IPS DF 4.7 (cell line): ENCODE results near the gene PLS3.
"Not testable (repeated sequence)": the region's sequence is repeated elsewhere in the genome, so short reads cannot be mapped to it uniquely, and the experiment has no call there.

ENCODE experiments used
- DNase-seq: peaks from one replicate; pipeline ENCODE4 v3.0.0-alpha.2; 2013; ENCODE audit warnings: low spot score; ENCODE audit errors: extremely low read depth

Gene PLS3

GRCh38 chrX:115560978-115561604 lies at the start of gene PLS3:
TSS of gene PLS3 (plus strand) at chrX:115561174. CDS start at chrX:115610251, 49,077 bp downstream.
- no peak for DNase-seq

- no peak for DNase-seq
Measured at GRCh38 chrX:115518113-115518512, 42.9 kb upstream of the PLS3 start.

DNA sequence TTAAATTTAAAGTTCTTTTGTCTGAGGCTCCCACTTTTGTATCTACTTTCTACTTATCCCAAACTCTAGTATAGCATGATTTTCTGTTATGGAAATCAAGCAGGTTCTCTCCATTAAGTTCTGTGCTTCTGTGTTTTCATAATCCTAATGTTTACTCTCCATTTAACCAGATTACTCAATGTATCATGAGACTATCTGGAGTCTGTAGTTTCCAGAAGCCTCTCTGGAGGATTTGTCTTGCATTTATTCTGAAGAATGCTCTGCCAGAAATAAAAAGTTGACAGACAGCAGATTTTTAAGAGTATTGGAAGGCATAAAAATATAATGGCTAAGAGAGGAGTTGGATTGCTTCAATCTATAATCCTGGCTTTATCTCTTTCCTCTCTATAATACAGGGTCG lies 39.2 kb upstream of the PLS3 start:
- DNase-seq, result no peak

DNA sequence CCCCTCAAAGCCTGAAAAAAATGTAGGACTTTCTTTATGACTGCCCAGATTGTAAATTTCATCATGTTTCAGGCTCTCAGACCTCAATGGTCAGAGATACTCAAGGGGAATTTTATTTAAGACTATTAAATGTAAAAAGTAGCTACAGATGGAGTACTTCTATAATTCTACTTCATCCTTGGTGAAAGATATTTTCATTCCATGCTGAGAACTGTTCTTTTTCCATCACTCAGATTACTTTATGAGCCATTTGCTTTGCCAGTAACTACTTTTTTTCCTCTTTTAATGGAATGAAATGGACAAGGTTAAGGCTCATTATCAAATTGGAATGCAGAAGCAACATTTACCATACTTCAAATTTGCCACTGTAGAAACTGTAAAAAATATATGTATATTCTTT lies 38.0 kb upstream of the PLS3 start:
- no peak for DNase-seq

DNA sequence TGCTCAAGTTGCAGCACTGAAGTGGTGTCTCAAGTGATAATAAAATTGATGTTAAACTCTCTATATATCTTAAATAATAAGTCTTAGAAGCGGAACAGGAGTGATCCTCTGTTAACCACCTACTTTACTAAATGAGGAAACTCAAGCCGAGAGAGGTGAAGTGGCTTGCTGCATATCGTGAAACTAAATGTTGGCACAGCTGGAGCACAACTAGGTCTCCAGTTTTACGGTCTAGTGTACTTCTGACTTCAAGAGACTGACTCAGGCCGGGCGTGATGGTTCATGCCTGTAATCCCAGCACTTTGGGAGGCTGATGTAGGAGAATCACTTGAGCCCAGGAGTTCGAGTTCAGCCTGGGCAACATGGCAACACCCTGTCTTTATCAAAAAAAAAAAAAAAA lies 35.5 kb upstream of the PLS3 start:
- no peak for DNase-seq

- no peak for DNase-seq
Measured at GRCh38 chrX:115531818-115532403, 29.1 kb upstream of the PLS3 start.

DNA sequence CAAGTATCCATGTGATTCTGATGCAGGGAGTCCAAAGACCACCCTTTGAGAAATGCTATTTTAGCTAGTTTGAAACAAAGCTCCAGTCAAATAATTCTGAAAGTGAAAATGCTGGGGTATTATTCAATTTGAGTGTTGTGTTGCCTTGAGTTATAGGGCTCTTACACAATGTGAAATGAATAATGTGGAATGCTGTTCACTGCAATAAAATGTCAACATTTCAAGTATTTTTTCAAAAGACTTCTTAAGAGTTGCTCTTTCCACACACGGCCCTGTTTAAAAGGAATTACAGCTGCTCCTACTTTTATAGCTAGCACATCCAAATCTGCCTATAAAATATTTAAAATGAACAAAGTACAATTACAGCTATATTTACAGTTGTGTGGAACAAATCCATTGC lies 27.5 kb upstream of the PLS3 start:
- no peak for DNase-seq

DNA sequence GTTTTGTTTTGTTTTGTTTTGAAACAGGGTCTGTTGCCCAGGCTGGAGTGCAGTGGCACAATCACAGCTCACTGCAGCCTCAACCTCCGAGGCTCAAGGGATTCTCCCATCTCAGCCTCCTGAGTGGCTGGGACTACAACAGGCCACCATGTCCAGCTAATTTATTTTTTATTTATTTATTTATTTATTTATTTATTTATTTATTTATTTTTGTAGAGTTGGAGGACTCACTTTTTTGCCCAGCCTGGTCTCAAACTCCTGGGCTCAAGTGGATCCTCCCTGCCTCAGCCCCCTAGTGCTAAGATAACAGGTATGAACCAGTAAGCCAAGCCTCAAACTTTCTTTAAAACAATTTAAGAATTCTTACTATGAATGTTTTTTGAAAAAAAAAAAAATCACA lies 26.6 kb upstream of the PLS3 start:
- DNase-seq, result no peak

- DNase-seq, result no peak
Measured at GRCh38 chrX:115535421-115535820, 25.6 kb upstream of the PLS3 start.

- no peak for DNase-seq
Measured at GRCh38 chrX:115535844-115536243, 25.1 kb upstream of the PLS3 start.

DNA sequence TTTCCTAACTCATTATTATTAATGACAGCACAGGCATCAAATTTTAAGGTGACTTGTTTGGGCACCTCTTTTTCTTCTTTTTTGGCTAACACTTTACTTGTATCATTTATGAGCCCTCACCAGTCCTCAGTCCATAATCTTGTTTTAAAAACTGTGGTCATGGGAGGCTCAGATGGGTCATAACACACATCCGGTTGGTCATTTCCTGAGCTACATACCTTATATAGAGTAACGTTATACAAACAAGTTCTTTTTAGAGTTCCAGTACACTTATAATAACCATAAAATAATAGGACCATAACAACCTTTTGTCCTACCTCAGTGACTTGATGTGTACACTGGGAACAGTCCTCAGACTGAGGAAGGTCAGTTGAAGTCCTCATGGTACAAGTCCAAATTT lies 21.1 kb upstream of the PLS3 start:
- DNase-seq, result no peak

DNA sequence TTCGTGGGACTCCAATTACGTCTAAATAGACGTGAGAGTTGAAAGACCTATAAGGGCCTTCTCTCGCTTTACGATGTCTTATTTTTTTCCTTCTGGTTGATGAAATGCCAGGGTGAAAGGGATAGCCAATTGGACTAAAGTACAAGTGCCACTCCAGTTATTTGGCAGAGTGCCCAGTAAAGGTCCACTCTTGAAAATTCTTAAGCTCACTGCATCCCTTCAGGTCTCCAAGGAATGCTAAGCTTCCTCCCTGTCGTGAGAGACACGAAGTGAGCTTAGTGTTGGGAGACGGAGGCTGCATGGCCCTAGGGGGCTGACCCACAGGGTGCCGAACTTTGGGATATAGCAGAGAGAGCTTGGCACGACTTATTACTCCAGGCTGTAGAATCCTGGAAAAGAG lies 19.9 kb upstream of the PLS3 start:
- DNase-seq, result not testable (repeated sequence)

DNA sequence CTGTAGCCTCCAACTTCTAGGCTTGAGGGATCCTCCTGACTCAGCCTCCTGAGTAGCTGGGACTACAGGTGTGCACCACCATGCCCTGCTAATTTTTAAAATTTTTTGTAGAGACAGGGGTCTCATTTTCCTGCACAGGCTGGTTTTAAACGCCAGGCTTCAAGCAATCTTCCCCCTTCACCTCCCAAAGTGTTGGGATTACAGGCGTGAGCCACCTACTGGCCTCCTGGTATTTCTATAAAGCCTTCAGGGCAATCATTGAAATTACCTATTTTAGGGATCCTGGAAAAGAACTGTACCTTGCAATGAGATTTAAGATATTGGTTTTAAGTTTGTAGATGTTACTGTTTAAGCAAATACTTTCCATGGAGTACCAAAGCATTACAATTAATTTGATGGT lies 13.5 kb upstream of the PLS3 start:
- no peak for DNase-seq

GRCh38 chrX:115549008-115549407 lies 12.0 kb upstream of the PLS3 start:
- no peak for DNase-seq

DNA sequence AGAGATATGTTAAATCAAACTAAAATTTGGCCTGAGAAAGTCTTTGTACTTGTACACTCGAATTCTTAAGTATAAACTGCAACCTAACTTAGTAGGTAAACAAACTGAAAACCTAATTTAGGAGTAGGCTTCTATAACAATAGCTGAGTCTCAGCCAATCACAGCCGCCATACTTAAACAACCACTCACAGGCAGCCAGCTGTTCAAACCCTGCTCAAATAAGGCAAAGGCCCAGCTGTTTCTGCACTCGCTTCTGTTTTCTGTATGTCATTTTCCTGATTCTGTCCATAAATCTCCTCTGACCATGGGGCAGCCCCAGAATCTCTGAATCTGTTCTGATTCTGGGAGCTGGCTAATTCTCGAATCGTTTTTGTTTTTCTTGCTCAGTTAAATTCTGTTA lies 7.8 kb upstream of the PLS3 start:
- DNase-seq, result no peak

- DNase-seq, result no peak
Measured at GRCh38 chrX:115559672-115560071, 1.3 kb upstream of the PLS3 start.

DNA sequence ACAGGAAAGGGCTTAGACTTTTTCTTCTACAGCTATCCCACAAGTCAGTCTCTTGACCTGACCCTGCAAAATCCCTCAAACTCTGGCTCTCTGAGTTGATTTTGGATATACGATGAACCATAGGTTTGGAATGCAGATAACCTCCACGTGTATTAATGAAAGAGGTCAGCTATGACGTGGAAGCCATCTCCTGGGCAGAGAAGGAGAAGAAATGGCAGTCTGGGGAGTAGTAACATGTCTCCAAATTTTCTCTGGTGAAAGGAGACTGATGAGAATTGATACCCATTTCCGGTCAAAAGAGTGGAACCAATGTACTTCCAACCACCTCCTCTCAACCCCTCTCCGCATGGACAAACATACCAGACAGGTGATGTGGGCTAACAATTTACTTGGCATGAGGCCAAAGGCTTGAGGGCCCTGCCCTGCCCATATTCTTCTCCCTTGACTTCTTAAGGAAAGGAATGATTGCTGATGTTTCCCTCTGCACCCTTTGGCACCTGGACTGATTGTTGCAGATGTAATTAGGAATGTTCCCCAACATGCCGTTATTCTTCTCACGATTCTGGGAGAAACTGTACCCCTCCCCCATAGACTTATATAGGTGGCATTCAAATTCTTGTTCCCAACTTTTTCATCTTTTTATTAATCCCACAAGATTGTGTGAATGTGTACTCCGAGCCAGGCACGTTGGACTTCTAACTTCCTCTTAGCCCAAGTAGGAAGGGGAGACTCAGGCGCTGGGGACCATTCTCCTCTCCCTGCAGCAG lies 580 bp upstream of the PLS3 start:
- DNase-seq, result no peak

DNA sequence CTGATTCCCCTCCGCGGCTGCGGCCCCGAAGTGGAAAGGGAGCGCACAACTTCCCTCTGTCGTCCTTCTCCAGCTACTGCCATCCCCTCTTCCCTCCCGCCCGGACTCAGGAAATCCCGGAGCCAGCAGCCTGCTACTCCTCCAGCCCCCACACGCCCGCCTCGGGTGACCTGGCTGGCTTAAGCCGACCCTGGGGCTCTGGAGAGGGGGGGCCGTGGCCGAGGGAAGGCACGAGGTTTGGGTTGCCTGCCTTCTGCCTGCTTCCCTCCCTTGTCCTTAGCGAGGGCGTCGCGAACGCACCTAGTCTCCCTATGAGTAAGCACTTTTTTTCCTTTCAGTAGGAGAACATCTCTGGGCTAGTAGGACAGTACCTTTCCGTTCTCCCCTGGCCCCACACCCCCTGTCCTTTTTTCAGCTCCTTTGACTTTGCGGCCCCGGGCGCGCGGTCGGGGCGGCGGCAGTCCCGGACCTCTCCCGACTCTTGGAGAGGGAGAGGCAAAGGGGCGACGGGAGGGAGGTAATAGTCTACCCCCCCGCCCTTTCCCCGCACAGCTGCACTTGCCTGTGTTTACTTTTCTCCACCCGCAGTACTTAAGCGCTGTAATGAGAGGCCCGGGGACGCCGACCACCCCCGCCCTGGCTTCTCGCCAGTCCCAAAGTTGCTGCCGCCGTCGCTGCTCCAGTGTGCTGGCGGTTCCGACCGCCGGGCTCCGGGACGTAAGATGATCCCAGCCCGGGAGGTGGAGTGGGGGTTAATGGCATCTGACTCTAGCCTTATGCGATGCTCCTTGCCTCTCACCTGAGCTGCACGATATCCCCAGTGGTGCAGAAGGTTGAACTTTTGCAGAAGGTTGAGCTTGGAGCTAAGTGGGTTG lies 868 bp downstream of the PLS3 start:
- no peak for DNase-seq

- no peak for DNase-seq
Measured at GRCh38 chrX:115562480-115562847, 1.5 kb downstream of the PLS3 start.

GRCh38 chrX:115563633-115564162 lies 2.7 kb downstream of the PLS3 start:
- no peak for DNase-seq

DNA sequence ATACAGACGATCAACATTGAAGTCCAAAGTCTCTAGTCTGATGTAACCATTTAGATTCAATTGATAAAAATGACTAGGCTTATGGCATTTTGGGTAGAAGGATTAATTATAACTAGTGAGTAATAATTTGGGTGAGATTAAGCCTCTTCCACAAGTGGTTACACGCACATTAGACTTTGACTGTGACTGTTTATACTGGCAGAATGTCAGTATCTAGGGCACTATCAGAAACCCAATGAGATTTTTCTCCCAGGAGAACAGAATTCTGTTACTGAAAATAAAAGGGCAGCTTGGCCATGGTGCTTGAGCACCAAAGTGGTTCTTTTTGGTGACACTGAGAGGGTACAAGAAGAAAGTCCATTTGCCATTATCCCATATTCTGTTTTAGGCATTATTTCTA lies 3.3 kb downstream of the PLS3 start:
- no peak for DNase-seq

DNA sequence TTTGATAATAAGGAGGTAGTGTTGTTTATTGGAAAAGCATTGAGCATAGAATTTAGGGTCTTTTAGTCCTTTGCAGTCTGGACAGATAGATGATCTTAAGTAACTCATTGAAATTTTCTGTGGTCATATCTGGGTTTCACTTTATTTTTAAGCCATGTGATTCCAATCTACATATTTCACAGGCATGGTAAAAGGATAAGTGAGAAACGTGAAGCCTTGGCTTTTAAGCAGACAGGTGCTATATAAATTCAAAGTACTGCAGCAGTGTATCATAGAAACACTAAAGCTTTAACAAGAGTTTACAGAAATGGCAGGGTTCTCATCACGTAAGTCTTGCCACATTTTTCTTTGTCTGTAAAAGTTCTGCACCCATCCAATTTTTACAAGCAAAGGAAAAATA lies 4.9 kb downstream of the PLS3 start:
- DNase-seq, result no peak
